SU-DHL-6 (cell line): ENCODE data around the gene TIMP2.

Source experiments
- CTCF ChIP-seq: fragments of 200-600 bp; sonication (generic); IDR thresholded peaks from one replicate; pipeline ENCODE4 v1.5.1; 2017; ENCODE audit warnings: antibody characterized with exemption, mild to moderate bottlenecking, low read length, moderate library complexity; ENCODE audit not compliant: insufficient read depth, poor library complexity, severe bottlenecking
- EZH2phosphoT487 ChIP-seq: fragments of 200-600 bp; sonication (generic), shearing (Covaris generic); conservative IDR thresholded peaks from 2 replicates; pipeline ENCODE4 v1.6.1; 2018; ENCODE audit warnings: mild to moderate bottlenecking, antibody characterized with exemption, low read length, moderate library complexity, mixed read lengths

- TF ChIP-seq CTCF, result no peak
- TF ChIP-seq EZH2phosphoT487, result no peak
These were observed 29.9 kb downstream of the TIMP2 start for GRCh38 chr17:78895322-78895721.
